PC-3 (cell line): ENCODE results near the gene FANCG. TPM values are rescaled to one million over a fixed set of nuclear protein-coding genes. Genes with fewer than 3 reads are reported as not detected.
A peak's percentile ranks its signal among the peaks of the same experiment; 100 is the strongest.

Experiments
- ATAC-seq: fragments of 200-7000 bp; cut with Tn5 transposase; 2 replicates; pipeline ENCODE4 v1.9.1; 2020; ENCODE audit warnings: mild to moderate bottlenecking, moderate library complexity
- BruUV-seq: library from RNA; stranded (reverse); fragments of 400-500 nt; replicated peaks from 2 replicates; lab custom pipeline; 2021; lab: Mats Ljungman, UMichigan
- CTCF ChIA-PET: fragments of 300-600 bp; sonication (Branson Sonifier 250); formaldehyde crosslinking; loops from one replicate; lab custom pipeline; 2022; ENCODE audit warnings: antibody characterized with exemption; lab: Charles Lee
- POLR2A ChIA-PET: fragments of 300-600 bp; sonication (Branson Sonifier 250); formaldehyde crosslinking; loops from one replicate; lab custom pipeline; 2022; ENCODE audit warnings: antibody characterized with exemption; ENCODE audit not compliant: unreplicated experiment; lab: Charles Lee
- DNase-seq: peaks from one replicate; pipeline ENCODE4 v3.0.0-alpha.2; 2015
- H2AFZ ChIP-seq: fragments of 300-600 bp; sonication (generic); 2 replicates; pipeline ENCODE4 v1.6.0; 2016; ENCODE audit warnings: antibody characterized with exemption, low read length
- H3F3A ChIP-seq: fragments of 300-600 bp; sonication (generic); one replicate; pipeline ENCODE4 v1.6.0; 2017; ENCODE audit warnings: antibody characterized with exemption, low read length, control low read depth, mild to moderate bottlenecking; ENCODE audit not compliant: unreplicated experiment
- H3K27ac ChIP-seq: fragments of 300-600 bp; sonication (generic); 2 replicates; pipeline ENCODE4 v1.5.1; 2016; ENCODE audit warnings: mild to moderate bottlenecking, low read length
- H3K27me3 ChIP-seq: fragments of 300-600 bp; sonication (generic); 2 replicates; pipeline ENCODE4 v1.6.1; 2016; ENCODE audit warnings: low read length, mixed read lengths
- H3K36me3 ChIP-seq: fragments of 300-600 bp; sonication (generic); 2 replicates; pipeline ENCODE4 v1.6.1; 2016; ENCODE audit warnings: low read depth, mixed run types, low read length, mixed read lengths
- H3K4me1 ChIP-seq: fragments of 300-600 bp; sonication (generic); 2 replicates; pipeline ENCODE4 v1.5.1; 2016; ENCODE audit warnings: low read length; ENCODE audit not compliant: insufficient read depth
- H3K4me2 ChIP-seq: fragments of 300-600 bp; sonication (generic); 2 replicates; pipeline ENCODE4 v1.6.0; 2016; ENCODE audit warnings: low read length
- H3K4me3 ChIP-seq: fragments of 300-600 bp; sonication (generic); 2 replicates; pipeline ENCODE4 v1.5.1; 2016; ENCODE audit warnings: mild to moderate bottlenecking, low read length, mixed read lengths
- H3K79me2 ChIP-seq: fragments of 300-600 bp; sonication (generic); 2 replicates; pipeline ENCODE4 v1.6.1; 2017; ENCODE audit warnings: low read length, mixed read lengths
- H3K9ac ChIP-seq: fragments of 300-600 bp; sonication (generic); 2 replicates; pipeline ENCODE4 v1.6.0; 2016; ENCODE audit warnings: mild to moderate bottlenecking, low read length
- H3K9me2 ChIP-seq: fragments of 300-600 bp; sonication (generic); replicated peaks from 2 replicates; pipeline ENCODE4 v1.6.1; 2016; ENCODE audit warnings: mixed run types, low read length, mixed read lengths
- H3K9me3 ChIP-seq: fragments of 300-600 bp; sonication (generic); 2 replicates; pipeline ENCODE4 v1.6.1; 2016; ENCODE audit warnings: low read length, mixed read lengths
- H4K20me1 ChIP-seq: fragments of 300-600 bp; sonication (generic); 2 replicates; pipeline ENCODE4 v1.6.1; 2016; ENCODE audit warnings: low read length, mixed read lengths
- CTCF ChIP-seq: fragments of 300-600 bp; sonication (generic); conservative IDR thresholded peaks from 2 replicates; pipeline ENCODE4 v1.5.1; 2017; ENCODE audit warnings: antibody characterized with exemption, low read depth, mild to moderate bottlenecking, low read length
- EZH2 ChIP-seq: fragments of 300-600 bp; sonication (generic); IDR thresholded peaks from one replicate; pipeline ENCODE4 v1.6.1; 2017; ENCODE audit warnings: antibody characterized with exemption, mild to moderate bottlenecking, low read length; ENCODE audit not compliant: unreplicated experiment
- EZH2phosphoT487 ChIP-seq: fragments of 300-600 bp; sonication (generic); IDR thresholded peaks from 2 replicates; pipeline ENCODE4 v1.6.1; 2018; ENCODE audit warnings: mild to moderate bottlenecking, antibody characterized with exemption, low read length, borderline replicate concordance
- intact Hi-C: fragments of 100-400 bp; cut with micrococcal nuclease; formaldehyde crosslinking; loops from 2 replicates; pipeline ENCODE4 v1.9.0; 2023
- total RNA-seq: library from RNA; depleted of rRNA; stranded (reverse); fragments of >200 nt; gene quantifications from 2 replicates; pipeline ENCODE4 v1.2.3, GENCODE V29; 2014

The FANCG gene
- total RNA-seq, 1 experiment from 2014 or later, result 32.6 TPM

- no peak overlapping the region for H2AFZ ChIP-seq
- intact Hi-C loops, result no loop called here
- BruUV-seq, result no TSS peak
- no peaks in the 10 kb centered on the region for H4K20me1 ChIP-seq
- POLR2A ChIA-PET, result no interaction called here
- peaks cover 9% of the 10 kb centered on the region for H3K4me1 ChIP-seq
- H3K36me3 ChIP-seq, result no peaks in the 10 kb centered on the region; the same call in 1 of the 2 replicates
- H3K27me3 ChIP-seq, result no peaks in the 10 kb centered on the region
- no peaks in the 10 kb centered on the region for H3K79me2 ChIP-seq
- no peak overlapping the region for H3K4me2 ChIP-seq
- no peak for TF ChIP-seq EZH2
- H3K9me3 ChIP-seq, result no peaks in the 10 kb centered on the region
- H3K27ac ChIP-seq, result no peak overlapping the region
- ATAC-seq, result no peak
- no peak overlapping the region for H3K4me3 ChIP-seq
- CTCF ChIA-PET, result no interaction called here
- H3K9ac ChIP-seq, result no peak overlapping the region
- H3K9me2 ChIP-seq, result no peaks in the 10 kb centered on the region
- H3F3A ChIP-seq, result no peaks in the 10 kb centered on the region
- no peak for DNase-seq
Observed at GRCh38 chr9:35028341-35028740, 51.4 kb downstream of the FANCG start.

GRCh38 chr9:35027860-35028259 is 51.9 kb downstream of the FANCG start:
- no peaks in the 10 kb centered on the region; the same call in 1 of the 2 replicates for H3K36me3 ChIP-seq
- no peaks in the 10 kb centered on the region for H3K9me2 ChIP-seq
- no peak overlapping the region for H3K27ac ChIP-seq
- ChIA-PET CTCF (no interaction called here), POLR2A (no interaction called here)
- H3K4me2 ChIP-seq, result no peak overlapping the region
- ATAC-seq (no peak), DNase-seq (no peak)
- no peaks in the 10 kb centered on the region for H3K27me3 ChIP-seq
- H3F3A ChIP-seq, result no peaks in the 10 kb centered on the region
- H3K4me3 ChIP-seq, result no peak overlapping the region
- H3K9ac ChIP-seq, result no peak overlapping the region
- H3K9me3 ChIP-seq, result no peaks in the 10 kb centered on the region
- peaks cover 9% of the 10 kb centered on the region for H3K4me1 ChIP-seq
- TF ChIP-seq EZH2phosphoT487 (no peak), CTCF (no peak), EZH2 (no peak)
- H4K20me1 ChIP-seq, result no peaks in the 10 kb centered on the region
- no TSS peak for BruUV-seq
- intact Hi-C loops, result no loop called here
- H2AFZ ChIP-seq, result no peak overlapping the region
- no peaks in the 10 kb centered on the region for H3K79me2 ChIP-seq

GRCh38 chr9:35027374-35027773 is 52.4 kb downstream of the FANCG start:
- DNase-seq, result no peak
- CTCF ChIA-PET, result no interaction called here
- no TSS peak for BruUV-seq
- Histone ChIP-seq H3K36me3 (no peaks in the 10 kb centered on the region; the same call in 1 of the 2 replicates), H3K9me2 (no peaks in the 10 kb centered on the region), H3K79me2 (no peaks in the 10 kb centered on the region), H3F3A (no peaks in the 10 kb centered on the region), H3K27me3 (no peaks in the 10 kb centered on the region), H3K4me2 (no peak overlapping the region), H3K27ac (no peak overlapping the region), H2AFZ (no peak overlapping the region), H3K9ac (no peak overlapping the region), H4K20me1 (no peaks in the 10 kb centered on the region), H3K4me1 (peaks cover 9% of the 10 kb centered on the region), H3K4me3 (no peak overlapping the region), H3K9me3 (no peaks in the 10 kb centered on the region)
- no peak for TF ChIP-seq EZH2
- no peak for TF ChIP-seq EZH2phosphoT487
- TF ChIP-seq CTCF, result no peak
- peak; percentile 13; the same call in 1 of the 2 replicates for ATAC-seq
- intact Hi-C loops, result no loop called here
- POLR2A ChIA-PET, result no interaction called here
